ENCODE data around the gene TBC1D14.

DNA sequence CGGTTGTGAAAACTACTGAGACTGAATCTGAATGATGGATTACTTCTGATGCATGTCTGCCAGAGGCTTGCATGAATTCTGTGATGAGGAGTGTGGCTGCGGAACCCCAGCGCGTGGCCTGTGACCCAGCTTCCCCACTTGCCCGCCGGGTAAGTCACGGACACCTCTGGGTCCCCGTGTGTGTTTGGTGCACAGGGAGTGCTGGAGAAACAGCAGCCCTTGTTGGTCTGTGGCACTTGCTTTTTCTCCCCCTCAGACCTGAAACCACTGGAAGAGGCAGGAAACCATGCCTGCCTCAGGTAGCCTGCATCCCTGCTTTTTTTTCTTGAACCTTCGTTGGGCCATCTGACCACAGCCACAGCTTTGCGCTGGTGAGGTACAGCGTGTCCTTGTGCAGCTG, 81.6 kb downstream of the TBC1D14 start:
- TF ChIP-seq HDAC2 (IDR thresholded peaks at IDR 0.05; ENCODE audit: borderline replicate concordance in 1 of 2, low read depth in 2 of 2, low read length in 2 of 2) = no peak
- TF ChIP-seq, protein P1, sequence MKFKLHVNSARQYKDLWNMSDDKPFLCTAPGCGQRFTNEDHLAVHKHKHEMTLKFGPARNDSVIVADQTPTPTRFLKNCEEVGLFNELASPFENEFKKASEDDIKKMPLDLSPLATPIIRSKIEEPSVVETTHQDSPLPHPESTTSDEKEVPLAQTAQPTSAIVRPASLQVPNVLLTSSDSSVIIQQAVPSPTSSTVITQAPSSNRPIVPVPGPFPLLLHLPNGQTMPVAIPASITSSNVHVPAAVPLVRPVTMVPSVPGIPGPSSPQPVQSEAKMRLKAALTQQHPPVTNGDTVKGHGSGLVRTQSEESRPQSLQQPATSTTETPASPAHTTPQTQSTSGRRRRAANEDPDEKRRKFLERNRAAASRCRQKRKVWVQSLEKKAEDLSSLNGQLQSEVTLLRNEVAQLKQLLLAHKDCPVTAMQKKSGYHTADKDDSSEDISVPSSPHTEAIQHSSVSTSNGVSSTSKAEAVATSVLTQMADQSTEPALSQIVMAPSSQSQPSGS (IDR thresholded peaks at IDR 0.05; ENCODE audit: low read length) = no peak
- TF ChIP-seq ZNF274 (IDR thresholded peaks at IDR 0.05; ENCODE audit: borderline replicate concordance, extremely low read depth, low read length) = no peak
- TF ChIP-seq, protein P2, sequence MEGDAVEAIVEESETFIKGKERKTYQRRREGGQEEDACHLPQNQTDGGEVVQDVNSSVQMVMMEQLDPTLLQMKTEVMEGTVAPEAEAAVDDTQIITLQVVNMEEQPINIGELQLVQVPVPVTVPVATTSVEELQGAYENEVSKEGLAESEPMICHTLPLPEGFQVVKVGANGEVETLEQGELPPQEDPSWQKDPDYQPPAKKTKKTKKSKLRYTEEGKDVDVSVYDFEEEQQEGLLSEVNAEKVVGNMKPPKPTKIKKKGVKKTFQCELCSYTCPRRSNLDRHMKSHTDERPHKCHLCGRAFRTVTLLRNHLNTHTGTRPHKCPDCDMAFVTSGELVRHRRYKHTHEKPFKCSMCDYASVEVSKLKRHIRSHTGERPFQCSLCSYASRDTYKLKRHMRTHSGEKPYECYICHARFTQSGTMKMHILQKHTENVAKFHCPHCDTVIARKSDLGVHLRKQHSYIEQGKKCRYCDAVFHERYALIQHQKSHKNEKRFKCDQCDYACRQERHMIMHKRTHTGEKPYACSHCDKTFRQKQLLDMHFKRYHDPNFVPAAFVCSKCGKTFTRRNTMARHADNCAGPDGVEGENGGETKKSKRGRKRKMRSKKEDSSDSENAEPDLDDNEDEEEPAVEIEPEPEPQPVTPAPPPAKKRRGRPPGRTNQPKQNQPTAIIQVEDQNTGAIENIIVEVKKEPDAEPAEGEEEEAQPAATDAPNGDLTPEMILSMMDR (IDR thresholded peaks at IDR 0.05; ENCODE audit: control extremely low read depth in 1 of 3, insufficient read depth in 1 of 3, low read depth in 1 of 3, low read length in 3 of 3) = no peak
